KMS-11 (cell line): ENCODE data around the gene GGTLC1.

Experiments
- H2AFZ ChIP-seq: fragments of 200-600 bp; sonication (generic); 2 replicates; pipeline ENCODE4 v1.6.1; 2016; ENCODE audit warnings: antibody characterized with exemption, mixed run types, low read depth
- H3K27ac ChIP-seq: fragments of 200-600 bp; sonication (generic); 2 replicates; pipeline ENCODE4 v1.6.1; 2016; ENCODE audit warnings: mild to moderate bottlenecking, mixed run types
- H3K27me3 ChIP-seq: fragments of 200-600 bp; sonication (generic); 2 replicates; pipeline ENCODE4 v1.6.1; 2017; ENCODE audit warnings: mild to moderate bottlenecking, low read depth, mixed run types, moderate library complexity; ENCODE audit not compliant: insufficient read depth
- H3K36me3 ChIP-seq: fragments of 200-600 bp; sonication (generic); 2 replicates; pipeline ENCODE4 v1.6.1; 2017; ENCODE audit warnings: mild to moderate bottlenecking, mixed run types; ENCODE audit not compliant: insufficient read depth
- H3K4me1 ChIP-seq: fragments of 200-600 bp; sonication (generic); 2 replicates; pipeline ENCODE4 v1.6.1; 2016; ENCODE audit warnings: mild to moderate bottlenecking, low read depth, mixed run types; ENCODE audit not compliant: poor library complexity, severe bottlenecking
- H3K4me2 ChIP-seq: fragments of 200-600 bp; sonication (generic); 2 replicates; pipeline ENCODE4 v1.7.0; 2016; ENCODE audit warnings: mild to moderate bottlenecking, mixed run types
- H3K4me3 ChIP-seq: fragments of 200-600 bp; sonication (generic); IDR thresholded peaks from 2 replicates; pipeline ENCODE4 v1.6.1; 2017; ENCODE audit warnings: low read depth, low read length, mixed read lengths; ENCODE audit not compliant: insufficient read depth
- H3K79me2 ChIP-seq: fragments of 200-600 bp; sonication (generic); 2 replicates; pipeline ENCODE4 v1.6.1; 2016; ENCODE audit warnings: low read depth, mixed run types; ENCODE audit not compliant: insufficient read depth
- H3K9ac ChIP-seq: fragments of 200-600 bp; sonication (generic); 2 replicates; pipeline ENCODE4 v1.6.1; 2016; ENCODE audit warnings: mild to moderate bottlenecking, mixed run types
- H4K20me1 ChIP-seq: fragments of 200-600 bp; sonication (generic); 2 replicates; pipeline ENCODE4 v1.6.1; 2016; ENCODE audit warnings: mild to moderate bottlenecking, mixed run types; ENCODE audit not compliant: insufficient read depth
- CTCF ChIP-seq: fragments of 200-600 bp; sonication (generic); conservative IDR thresholded peaks from 2 replicates; pipeline ENCODE4 v1.6.1; 2017; ENCODE audit warnings: low read depth, mild to moderate bottlenecking, antibody characterized with exemption, low read length, moderate library complexity, mixed read lengths

The GGTLC1 gene

DNA sequence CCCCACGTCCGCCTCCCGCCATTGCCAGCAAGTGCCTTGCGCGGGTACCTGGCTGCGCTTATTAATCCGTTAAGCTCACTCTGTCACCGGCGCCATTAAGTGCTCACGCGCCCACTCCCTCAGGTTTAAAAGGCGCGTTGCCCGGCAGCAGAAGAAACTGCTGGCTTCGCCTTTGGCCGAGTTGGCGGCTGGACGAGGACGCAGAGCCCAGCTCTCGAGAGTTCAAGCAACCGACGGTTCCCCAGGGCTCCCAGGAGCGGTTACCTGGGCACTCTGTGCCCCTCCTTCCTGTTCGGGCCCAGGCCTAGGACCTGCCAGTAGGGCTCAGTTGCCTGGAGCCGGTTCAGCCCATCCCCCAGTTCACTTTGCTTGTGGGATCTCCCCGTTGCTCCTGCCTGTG is at the start of gene GGTLC1:
TSS of gene GGTLC1 (minus strand) at position 219 of the 400 bp plus-strand sequence. CDS start 2,168 bp downstream, outside the sequence.
- Histone ChIP-seq H3K9ac (no peak within 1 kb of the TSS), H3K36me3 (no peaks in the 10 kb centered on the region), H3K4me1 (no peaks in the 10 kb centered on the region)

DNA sequence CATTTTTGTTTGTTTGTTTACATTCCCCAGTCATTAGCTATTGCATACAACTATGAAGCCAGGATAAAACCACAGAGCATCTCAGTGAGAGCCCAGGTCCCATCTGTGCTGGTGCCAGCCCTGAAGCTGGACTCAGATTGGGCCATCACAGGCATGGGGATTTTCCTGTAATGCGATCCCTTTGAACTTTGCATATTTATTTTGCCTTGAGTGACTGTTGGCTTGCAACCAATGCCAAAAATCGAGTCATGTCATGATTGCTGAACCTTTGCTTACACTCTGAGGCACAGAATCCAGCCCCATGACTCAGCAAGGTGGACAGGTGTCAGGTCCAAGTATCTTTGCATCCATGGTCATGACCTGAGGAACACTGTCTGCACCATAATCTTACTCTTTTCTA is 46.2 kb upstream of the GGTLC1 start:
- peak overlapping the region; percentile 39; the same call in 1 of the 2 replicates for H3K4me2 ChIP-seq
- no peak overlapping the region for H2AFZ ChIP-seq
- H3K36me3 ChIP-seq: no peaks in the 10 kb centered on the region
- no peaks in the 10 kb centered on the region for H3K27me3 ChIP-seq
- H3K4me1 ChIP-seq: peaks cover 38% of the 10 kb centered on the region
- H3K4me3 ChIP-seq: no peak overlapping the region
- no peaks in the 10 kb centered on the region for H3K79me2 ChIP-seq
- peak overlapping the region; percentile 67 for H3K27ac ChIP-seq
- no peaks in the 10 kb centered on the region for H4K20me1 ChIP-seq
- H3K9ac ChIP-seq: no peak overlapping the region
- no peak for TF ChIP-seq CTCF

More for the DNA sequence above, at the start of gene GGTLC1:
- H3K27me3 ChIP-seq: no peaks in the 10 kb centered on the region
- H2AFZ ChIP-seq: no peak within 1 kb of the TSS
- H3K79me2 ChIP-seq: no peaks in the 10 kb centered on the region
- H4K20me1 ChIP-seq: no peaks in the 10 kb centered on the region
- H3K27ac ChIP-seq: no peak within 1 kb of the TSS
- H3K4me3 ChIP-seq: no peak within 1 kb of the TSS
- H3K4me2 ChIP-seq: no peak within 1 kb of the TSS
- TF ChIP-seq CTCF: no peak

- peak overlapping the region; percentile 18 for H3K4me2 ChIP-seq
These were observed 45.0 kb upstream of the GGTLC1 start for GRCh38 chr20:24033565-24033964.

GRCh38 chr20:24033151-24033550 is 44.6 kb upstream of the GGTLC1 start:
- Histone ChIP-seq H3K9ac (no peak overlapping the region), H3K4me1 (peaks cover 38% of the 10 kb centered on the region), H2AFZ (peak overlapping the region; percentile 39), H3K4me3 (no peak overlapping the region), H3K36me3 (no peaks in the 10 kb centered on the region), H3K4me2 (peak overlapping the region; percentile 18), H4K20me1 (no peaks in the 10 kb centered on the region), H3K79me2 (no peaks in the 10 kb centered on the region), H3K27ac (peak overlapping the region; percentile 67), H3K27me3 (no peaks in the 10 kb centered on the region)
- TF ChIP-seq CTCF: no peak

More at GRCh38 chr20:24033565-24033964, 45.0 kb upstream of the GGTLC1 start:
- Histone ChIP-seq H3K27me3 (no peaks in the 10 kb centered on the region), H3K4me1 (peaks cover 38% of the 10 kb centered on the region), H4K20me1 (no peaks in the 10 kb centered on the region), H3K9ac (no peak overlapping the region), H3K79me2 (no peaks in the 10 kb centered on the region), H3K4me3 (no peak overlapping the region), H2AFZ (peak overlapping the region; percentile 39), H3K36me3 (no peaks in the 10 kb centered on the region), H3K27ac (peak overlapping the region; percentile 67)
- TF ChIP-seq CTCF: no peak
